WTC11 (cell line): Measurements from ENCODE around the gene RAPGEF5. TPM values are rescaled to one million over a fixed set of nuclear protein-coding genes. Genes with fewer than 3 reads are reported as not detected.

ENCODE experiments used
- ATAC-seq: fragments of 200-7000 bp; cut with Tn5 transposase; 2 replicates; pipeline ENCODE4 v1.10.0; 2021; ENCODE audit warnings: mild to moderate bottlenecking, moderate library complexity
- CTCF ChIA-PET: fragments of 300-600 bp; sonication (Branson Sonifier 250); formaldehyde crosslinking; loops from one replicate; lab custom pipeline; 2021; ENCODE audit warnings: antibody characterized with exemption; lab: Charles Lee
- POLR2A ChIA-PET: fragments of 350-600 bp; sonication (Branson Sonifier 250); formaldehyde crosslinking; loops from one replicate; lab custom pipeline; 2021; ENCODE audit warnings: antibody characterized with exemption; lab: Charles Lee
- DNase-seq: peaks from one replicate; pipeline ENCODE4 v3.0.0; 2021; ENCODE audit warnings: low spot score
- H3K27ac Mint-ChIP-seq: 2 replicates; pipeline ENCODE4 v1.8.0; 2021; ENCODE audit warnings: mixed read lengths
- H3K27me3 Mint-ChIP-seq: 2 replicates; pipeline ENCODE4 v1.8.0; 2021; ENCODE audit warnings: low read depth, mild to moderate bottlenecking, moderate library complexity, mixed read lengths
- H3K36me3 Mint-ChIP-seq: 2 replicates; pipeline ENCODE4 v1.8.0; 2021; ENCODE audit warnings: mixed read lengths
- H3K4me1 Mint-ChIP-seq: 2 replicates; pipeline ENCODE4 v1.8.0; 2022; ENCODE audit warnings: mixed read lengths
- H3K4me3 Mint-ChIP-seq: 2 replicates; pipeline ENCODE4 v1.8.0; 2021; ENCODE audit warnings: mild to moderate bottlenecking, moderate library complexity, mixed read lengths
- H3K9me3 Mint-ChIP-seq: 2 replicates; pipeline ENCODE4 v1.8.0; 2021; ENCODE audit warnings: mixed read lengths
- CREM ChIP-seq: sonication (generic); formaldehyde crosslinking; IDR thresholded peaks from 2 replicates; pipeline ENCODE4 v1.8.1; 2022; ENCODE audit warnings: mild to moderate bottlenecking, missing genetic modification reagents, moderate library complexity
- EMX1 ChIP-seq: fragments of 250-450 bp; sonication (Bioruptor Pico); IDR thresholded peaks from 2 replicates; pipeline ENCODE4 v1.8.0; 2021; ENCODE audit warnings: mild to moderate bottlenecking
- FOXP1 ChIP-seq: sonication (generic); formaldehyde crosslinking; IDR thresholded peaks from 2 replicates; pipeline ENCODE4 v1.8.0; 2022; ENCODE audit warnings: missing genetic modification reagents, mild to moderate bottlenecking, moderate library complexity, borderline replicate concordance
- MXD4 ChIP-seq: fragments of 250-450 bp; sonication (Bioruptor Pico); IDR thresholded peaks from 2 replicates; pipeline ENCODE4 v1.8.0; 2021; ENCODE audit warnings: mild to moderate bottlenecking, moderate library complexity, borderline replicate concordance
- NFYB ChIP-seq: sonication (generic); formaldehyde crosslinking; conservative IDR thresholded peaks from 2 replicates; pipeline ENCODE4 v1.8.0; 2022; ENCODE audit warnings: low read depth, missing genetic modification reagents
- SMAD3 ChIP-seq: sonication (generic); formaldehyde crosslinking; IDR thresholded peaks from 2 replicates; pipeline ENCODE4 v1.8.0; 2022; ENCODE audit warnings: missing genetic modification reagents, mild to moderate bottlenecking, borderline replicate concordance
- SP1 ChIP-seq: sonication (generic); formaldehyde crosslinking; conservative IDR thresholded peaks from 2 replicates; pipeline ENCODE4 v1.8.1; 2022; ENCODE audit warnings: missing genetic modification reagents
- TCF7 ChIP-seq: sonication (generic); formaldehyde crosslinking; IDR thresholded peaks from 2 replicates; pipeline ENCODE4 v1.8.0; 2022; ENCODE audit warnings: mild to moderate bottlenecking, low read depth, missing genetic modification reagents, moderate library complexity
- TEAD4 ChIP-seq: sonication (generic); formaldehyde crosslinking; IDR thresholded peaks from 2 replicates; pipeline ENCODE4 v1.8.0; 2022; ENCODE audit warnings: mild to moderate bottlenecking, missing genetic modification reagents
- ZNF121 ChIP-seq: sonication (generic); formaldehyde crosslinking; IDR thresholded peaks from 2 replicates; pipeline ENCODE4 v1.8.0; 2023; ENCODE audit warnings: missing genetic modification reagents
- ZNF263 ChIP-seq: sonication (generic); formaldehyde crosslinking; IDR thresholded peaks from 2 replicates; pipeline ENCODE4 v1.8.1; 2022; ENCODE audit warnings: low read depth, mild to moderate bottlenecking, moderate library complexity, missing genetic modification reagents
- total RNA-seq: library from RNA; stranded (reverse); gene quantifications from 3 replicates; pipeline ENCODE4 v1.2.3, GENCODE V29; 2021
- TF ChIP-seq, protein P1 (sequence below): sonication (generic); formaldehyde crosslinking; IDR thresholded peaks from 2 replicates; pipeline ENCODE4 v1.8.1; 2023; ENCODE audit warnings: mild to moderate bottlenecking, missing genetic modification reagents
- TF ChIP-seq, protein P2 (sequence below): fragments of 200-600 bp; IDR thresholded peaks from 2 replicates; pipeline ENCODE4 v1.8.0; 2022; ENCODE audit warnings: antibody characterized with exemption
- TF ChIP-seq, protein P3 (sequence below): sonication (generic); formaldehyde crosslinking; IDR thresholded peaks from 2 replicates; pipeline ENCODE4 v1.8.0; 2022; ENCODE audit warnings: mild to moderate bottlenecking, missing genetic modification reagents
- TF ChIP-seq, protein P4 (sequence below): sonication (generic); formaldehyde crosslinking; IDR thresholded peaks from 2 replicates; pipeline ENCODE4 v1.8.1; 2023; ENCODE audit warnings: mild to moderate bottlenecking, missing genetic modification reagents
- TF ChIP-seq, protein P5 (sequence below): fragments of 250-450 bp; sonication (Bioruptor Pico); IDR thresholded peaks from 2 replicates; pipeline ENCODE4 v1.9.0; 2021; ENCODE audit warnings: mild to moderate bottlenecking
- TF ChIP-seq, protein P6 (sequence below): sonication (generic); formaldehyde crosslinking; IDR thresholded peaks from 2 replicates; pipeline ENCODE4 v1.8.0; 2023; ENCODE audit warnings: missing genetic modification reagents
- TF ChIP-seq, protein P7 (sequence below): sonication (generic); formaldehyde crosslinking; IDR thresholded peaks from 2 replicates; pipeline ENCODE4 v1.8.1; 2023; ENCODE audit warnings: mild to moderate bottlenecking, missing genetic modification reagents, borderline replicate concordance
- TF ChIP-seq, protein P8 (sequence below): fragments of 250-450 bp; sonication (Bioruptor Pico); IDR thresholded peaks from 2 replicates; pipeline ENCODE4 v1.9.0; 2021; ENCODE audit warnings: moderate library complexity, mild to moderate bottlenecking, inconsistent platforms, borderline replicate concordance
- TF ChIP-seq, protein P9 (sequence below): sonication (generic); formaldehyde crosslinking; IDR thresholded peaks from 2 replicates; pipeline ENCODE4 v1.8.1; 2023; ENCODE audit warnings: mild to moderate bottlenecking, missing genetic modification reagents, moderate library complexity

Gene RAPGEF5
- total RNA-seq, 1 experiment from 2014 or later = 12.3 TPM

DNA sequence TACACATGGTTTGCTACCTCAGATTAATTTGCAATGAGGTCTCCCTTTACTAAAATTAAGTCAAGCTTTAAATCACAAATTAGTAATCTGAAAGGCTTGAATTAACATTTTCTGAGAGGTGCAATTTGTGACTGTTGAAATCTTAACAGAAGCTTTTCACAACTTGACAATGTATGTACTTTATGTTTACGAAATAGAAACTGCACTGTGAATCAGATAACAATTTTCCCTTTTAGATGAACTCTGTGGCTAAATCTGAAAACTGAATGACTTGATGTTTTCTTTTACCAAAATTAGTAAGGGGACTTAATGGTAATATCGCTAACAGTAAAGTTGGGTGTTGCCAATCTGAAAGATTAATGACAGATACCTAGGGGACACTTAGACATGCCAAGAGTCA lies 197.6 kb downstream of the RAPGEF5 start (continued):
- TF ChIP-seq, protein P1, sequence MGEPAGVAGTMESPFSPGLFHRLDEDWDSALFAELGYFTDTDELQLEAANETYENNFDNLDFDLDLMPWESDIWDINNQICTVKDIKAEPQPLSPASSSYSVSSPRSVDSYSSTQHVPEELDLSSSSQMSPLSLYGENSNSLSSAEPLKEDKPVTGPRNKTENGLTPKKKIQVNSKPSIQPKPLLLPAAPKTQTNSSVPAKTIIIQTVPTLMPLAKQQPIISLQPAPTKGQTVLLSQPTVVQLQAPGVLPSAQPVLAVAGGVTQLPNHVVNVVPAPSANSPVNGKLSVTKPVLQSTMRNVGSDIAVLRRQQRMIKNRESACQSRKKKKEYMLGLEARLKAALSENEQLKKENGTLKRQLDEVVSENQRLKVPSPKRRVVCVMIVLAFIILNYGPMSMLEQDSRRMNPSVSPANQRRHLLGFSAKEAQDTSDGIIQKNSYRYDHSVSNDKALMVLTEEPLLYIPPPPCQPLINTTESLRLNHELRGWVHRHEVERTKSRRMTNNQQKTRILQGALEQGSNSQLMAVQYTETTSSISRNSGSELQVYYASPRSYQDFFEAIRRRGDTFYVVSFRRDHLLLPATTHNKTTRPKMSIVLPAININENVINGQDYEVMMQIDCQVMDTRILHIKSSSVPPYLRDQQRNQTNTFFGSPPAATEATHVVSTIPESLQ (CRISPR knock-in tag) = no peak
- TF ChIP-seq, protein P2, sequence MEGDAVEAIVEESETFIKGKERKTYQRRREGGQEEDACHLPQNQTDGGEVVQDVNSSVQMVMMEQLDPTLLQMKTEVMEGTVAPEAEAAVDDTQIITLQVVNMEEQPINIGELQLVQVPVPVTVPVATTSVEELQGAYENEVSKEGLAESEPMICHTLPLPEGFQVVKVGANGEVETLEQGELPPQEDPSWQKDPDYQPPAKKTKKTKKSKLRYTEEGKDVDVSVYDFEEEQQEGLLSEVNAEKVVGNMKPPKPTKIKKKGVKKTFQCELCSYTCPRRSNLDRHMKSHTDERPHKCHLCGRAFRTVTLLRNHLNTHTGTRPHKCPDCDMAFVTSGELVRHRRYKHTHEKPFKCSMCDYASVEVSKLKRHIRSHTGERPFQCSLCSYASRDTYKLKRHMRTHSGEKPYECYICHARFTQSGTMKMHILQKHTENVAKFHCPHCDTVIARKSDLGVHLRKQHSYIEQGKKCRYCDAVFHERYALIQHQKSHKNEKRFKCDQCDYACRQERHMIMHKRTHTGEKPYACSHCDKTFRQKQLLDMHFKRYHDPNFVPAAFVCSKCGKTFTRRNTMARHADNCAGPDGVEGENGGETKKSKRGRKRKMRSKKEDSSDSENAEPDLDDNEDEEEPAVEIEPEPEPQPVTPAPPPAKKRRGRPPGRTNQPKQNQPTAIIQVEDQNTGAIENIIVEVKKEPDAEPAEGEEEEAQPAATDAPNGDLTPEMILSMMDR = no peak
- TF ChIP-seq SMAD3 (CRISPR knock-in tag) (no peak), SP1 (no peak), TEAD4 (CRISPR knock-in tag) (no peak), NFYB (CRISPR knock-in tag) (no peak)
- TF ChIP-seq, protein P3, sequence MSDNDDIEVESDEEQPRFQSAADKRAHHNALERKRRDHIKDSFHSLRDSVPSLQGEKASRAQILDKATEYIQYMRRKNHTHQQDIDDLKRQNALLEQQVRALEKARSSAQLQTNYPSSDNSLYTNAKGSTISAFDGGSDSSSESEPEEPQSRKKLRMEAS (CRISPR knock-in tag) = no peak
- TF ChIP-seq, protein P4, sequence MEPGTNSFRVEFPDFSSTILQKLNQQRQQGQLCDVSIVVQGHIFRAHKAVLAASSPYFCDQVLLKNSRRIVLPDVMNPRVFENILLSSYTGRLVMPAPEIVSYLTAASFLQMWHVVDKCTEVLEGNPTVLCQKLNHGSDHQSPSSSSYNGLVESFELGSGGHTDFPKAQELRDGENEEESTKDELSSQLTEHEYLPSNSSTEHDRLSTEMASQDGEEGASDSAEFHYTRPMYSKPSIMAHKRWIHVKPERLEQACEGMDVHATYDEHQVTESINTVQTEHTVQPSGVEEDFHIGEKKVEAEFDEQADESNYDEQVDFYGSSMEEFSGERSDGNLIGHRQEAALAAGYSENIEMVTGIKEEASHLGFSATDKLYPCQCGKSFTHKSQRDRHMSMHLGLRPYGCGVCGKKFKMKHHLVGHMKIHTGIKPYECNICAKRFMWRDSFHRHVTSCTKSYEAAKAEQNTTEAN (CRISPR knock-in tag) = no peak

DNA sequence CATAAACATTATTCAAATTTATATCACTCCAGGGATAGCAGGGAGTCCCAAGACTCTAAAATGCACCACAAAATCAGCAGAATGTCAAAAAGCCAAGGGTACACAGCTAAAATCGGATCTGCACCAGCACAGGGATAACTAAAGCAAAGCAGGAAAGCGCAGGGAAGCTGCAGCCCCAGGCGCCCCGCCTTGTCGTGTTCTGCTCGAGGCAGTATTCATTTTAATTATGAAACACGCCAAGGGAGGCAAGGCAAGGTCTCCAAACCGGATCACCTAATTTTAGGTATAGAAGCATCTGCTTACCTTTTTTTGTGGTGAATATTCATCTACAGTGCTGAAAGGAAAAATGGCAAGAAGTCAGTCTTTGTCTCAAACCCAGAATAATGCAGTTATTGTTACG lies 199.4 kb downstream of the RAPGEF5 start:
- no peak overlapping the region for H3K4me3 Mint-ChIP-seq
- POLR2A ChIA-PET = interaction anchor here (1.6 kb wide), 1 partner anchor 13 kb away, joined by 4 read pairs; no protein-coding TSS in a partner anchor
- TF ChIP-seq ZNF121 (CRISPR knock-in tag) (no peak), FOXP1 (CRISPR knock-in tag) (no peak), ZNF263 (CRISPR knock-in tag) (no peak), MXD4 (CRISPR knock-in tag) (no peak), EMX1 (no peak), CREM (CRISPR knock-in tag) (no peak), TCF7 (CRISPR knock-in tag) (no peak)
- TF ChIP-seq, protein P5, sequence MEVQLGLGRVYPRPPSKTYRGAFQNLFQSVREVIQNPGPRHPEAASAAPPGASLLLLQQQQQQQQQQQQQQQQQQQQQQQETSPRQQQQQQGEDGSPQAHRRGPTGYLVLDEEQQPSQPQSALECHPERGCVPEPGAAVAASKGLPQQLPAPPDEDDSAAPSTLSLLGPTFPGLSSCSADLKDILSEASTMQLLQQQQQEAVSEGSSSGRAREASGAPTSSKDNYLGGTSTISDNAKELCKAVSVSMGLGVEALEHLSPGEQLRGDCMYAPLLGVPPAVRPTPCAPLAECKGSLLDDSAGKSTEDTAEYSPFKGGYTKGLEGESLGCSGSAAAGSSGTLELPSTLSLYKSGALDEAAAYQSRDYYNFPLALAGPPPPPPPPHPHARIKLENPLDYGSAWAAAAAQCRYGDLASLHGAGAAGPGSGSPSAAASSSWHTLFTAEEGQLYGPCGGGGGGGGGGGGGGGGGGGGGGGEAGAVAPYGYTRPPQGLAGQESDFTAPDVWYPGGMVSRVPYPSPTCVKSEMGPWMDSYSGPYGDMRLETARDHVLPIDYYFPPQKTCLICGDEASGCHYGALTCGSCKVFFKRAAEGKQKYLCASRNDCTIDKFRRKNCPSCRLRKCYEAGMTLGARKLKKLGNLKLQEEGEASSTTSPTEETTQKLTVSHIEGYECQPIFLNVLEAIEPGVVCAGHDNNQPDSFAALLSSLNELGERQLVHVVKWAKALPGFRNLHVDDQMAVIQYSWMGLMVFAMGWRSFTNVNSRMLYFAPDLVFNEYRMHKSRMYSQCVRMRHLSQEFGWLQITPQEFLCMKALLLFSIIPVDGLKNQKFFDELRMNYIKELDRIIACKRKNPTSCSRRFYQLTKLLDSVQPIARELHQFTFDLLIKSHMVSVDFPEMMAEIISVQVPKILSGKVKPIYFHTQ (CRISPR knock-in tag) = no peak
- TF ChIP-seq, protein P6, sequence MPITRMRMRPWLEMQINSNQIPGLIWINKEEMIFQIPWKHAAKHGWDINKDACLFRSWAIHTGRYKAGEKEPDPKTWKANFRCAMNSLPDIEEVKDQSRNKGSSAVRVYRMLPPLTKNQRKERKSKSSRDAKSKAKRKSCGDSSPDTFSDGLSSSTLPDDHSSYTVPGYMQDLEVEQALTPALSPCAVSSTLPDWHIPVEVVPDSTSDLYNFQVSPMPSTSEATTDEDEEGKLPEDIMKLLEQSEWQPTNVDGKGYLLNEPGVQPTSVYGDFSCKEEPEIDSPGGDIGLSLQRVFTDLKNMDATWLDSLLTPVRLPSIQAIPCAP = no peak
- TF ChIP-seq, protein P7, sequence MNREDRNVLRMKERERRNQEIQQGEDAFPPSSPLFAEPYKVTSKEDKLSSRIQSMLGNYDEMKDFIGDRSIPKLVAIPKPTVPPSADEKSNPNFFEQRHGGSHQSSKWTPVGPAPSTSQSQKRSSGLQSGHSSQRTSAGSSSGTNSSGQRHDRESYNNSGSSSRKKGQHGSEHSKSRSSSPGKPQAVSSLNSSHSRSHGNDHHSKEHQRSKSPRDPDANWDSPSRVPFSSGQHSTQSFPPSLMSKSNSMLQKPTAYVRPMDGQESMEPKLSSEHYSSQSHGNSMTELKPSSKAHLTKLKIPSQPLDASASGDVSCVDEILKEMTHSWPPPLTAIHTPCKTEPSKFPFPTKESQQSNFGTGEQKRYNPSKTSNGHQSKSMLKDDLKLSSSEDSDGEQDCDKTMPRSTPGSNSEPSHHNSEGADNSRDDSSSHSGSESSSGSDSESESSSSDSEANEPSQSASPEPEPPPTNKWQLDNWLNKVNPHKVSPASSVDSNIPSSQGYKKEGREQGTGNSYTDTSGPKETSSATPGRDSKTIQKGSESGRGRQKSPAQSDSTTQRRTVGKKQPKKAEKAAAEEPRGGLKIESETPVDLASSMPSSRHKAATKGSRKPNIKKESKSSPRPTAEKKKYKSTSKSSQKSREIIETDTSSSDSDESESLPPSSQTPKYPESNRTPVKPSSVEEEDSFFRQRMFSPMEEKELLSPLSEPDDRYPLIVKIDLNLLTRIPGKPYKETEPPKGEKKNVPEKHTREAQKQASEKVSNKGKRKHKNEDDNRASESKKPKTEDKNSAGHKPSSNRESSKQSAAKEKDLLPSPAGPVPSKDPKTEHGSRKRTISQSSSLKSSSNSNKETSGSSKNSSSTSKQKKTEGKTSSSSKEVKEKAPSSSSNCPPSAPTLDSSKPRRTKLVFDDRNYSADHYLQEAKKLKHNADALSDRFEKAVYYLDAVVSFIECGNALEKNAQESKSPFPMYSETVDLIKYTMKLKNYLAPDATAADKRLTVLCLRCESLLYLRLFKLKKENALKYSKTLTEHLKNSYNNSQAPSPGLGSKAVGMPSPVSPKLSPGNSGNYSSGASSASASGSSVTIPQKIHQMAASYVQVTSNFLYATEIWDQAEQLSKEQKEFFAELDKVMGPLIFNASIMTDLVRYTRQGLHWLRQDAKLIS (CRISPR knock-in tag) = no peak
- TF ChIP-seq, protein P8, sequence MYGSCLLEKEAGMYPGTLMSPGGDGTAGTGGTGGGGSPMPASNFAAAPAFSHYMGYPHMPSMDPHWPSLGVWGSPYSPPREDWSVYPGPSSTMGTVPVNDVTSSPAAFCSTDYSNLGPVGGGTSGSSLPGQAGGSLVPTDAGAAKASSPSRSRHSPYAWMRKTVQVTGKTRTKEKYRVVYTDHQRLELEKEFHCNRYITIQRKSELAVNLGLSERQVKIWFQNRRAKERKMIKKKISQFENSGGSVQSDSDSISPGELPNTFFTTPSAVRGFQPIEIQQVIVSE (CRISPR knock-in tag) = no peak
- TF ChIP-seq, protein P9, sequence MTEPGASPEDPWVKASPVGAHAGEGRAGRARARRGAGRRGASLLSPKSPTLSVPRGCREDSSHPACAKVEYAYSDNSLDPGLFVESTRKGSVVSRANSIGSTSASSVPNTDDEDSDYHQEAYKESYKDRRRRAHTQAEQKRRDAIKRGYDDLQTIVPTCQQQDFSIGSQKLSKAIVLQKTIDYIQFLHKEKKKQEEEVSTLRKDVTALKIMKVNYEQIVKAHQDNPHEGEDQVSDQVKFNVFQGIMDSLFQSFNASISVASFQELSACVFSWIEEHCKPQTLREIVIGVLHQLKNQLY (CRISPR knock-in tag) = no peak

More for the DNA sequence above, 199.4 kb downstream of the RAPGEF5 start:
- Mint-ChIP-seq H3K36me3 (peaks cover 3% of the 10 kb centered on the region; the same call in 1 of the 2 replicates), H3K9me3 (no peaks in the 10 kb centered on the region), H3K4me1 (peaks cover 23% of the 10 kb centered on the region), H3K27me3 (no peaks in the 10 kb centered on the region), H3K27ac (no peak overlapping the region)
- ATAC-seq (no peak), DNase-seq (no peak)
- CTCF ChIA-PET = no interaction called here
